Measurements from ENCODE around the gene AP2A2.

DNA sequence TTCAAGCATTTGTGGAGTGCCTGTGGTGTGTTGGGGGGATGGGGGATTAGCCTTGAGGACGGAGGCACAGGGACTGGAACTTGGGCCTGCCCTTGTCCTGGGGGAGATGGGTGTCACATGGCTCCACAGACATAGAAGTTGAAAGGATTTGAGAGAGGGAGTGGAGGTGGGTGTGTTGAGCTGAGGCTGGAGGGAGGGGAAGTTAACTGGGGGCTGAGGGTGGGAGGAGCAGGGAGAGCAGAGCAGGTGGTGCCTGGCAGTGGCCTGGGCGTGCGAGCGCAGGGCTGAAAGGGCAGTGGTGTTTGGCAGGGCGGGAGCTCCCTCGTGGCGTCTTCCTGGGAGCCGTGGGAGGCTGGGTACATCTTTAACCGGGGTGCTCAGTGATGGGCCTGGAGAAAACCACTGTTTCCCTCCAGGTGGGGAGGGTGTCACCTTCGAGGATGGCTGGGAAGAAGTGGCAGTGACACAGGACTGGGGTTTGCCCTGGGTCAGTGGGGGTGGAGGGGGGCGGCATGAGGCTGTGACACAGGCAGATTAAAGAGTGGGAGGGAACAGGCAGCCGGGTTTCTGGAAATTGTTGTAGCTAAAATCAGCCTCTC is 45.5 kb downstream of the AP2A2 start:
- TF ChIP-seq EZH2phosphoT487 (IDR thresholded peaks at IDR 0.05; ENCODE audit: borderline replicate concordance) (no peak), CTCF (conservative IDR thresholded peaks at IDR 0.05; ENCODE audit: low read length) (no peak)

Data from Loucy (cell line).